ENCODE results near the gene NUF2.

NUF2 gene

DNA sequence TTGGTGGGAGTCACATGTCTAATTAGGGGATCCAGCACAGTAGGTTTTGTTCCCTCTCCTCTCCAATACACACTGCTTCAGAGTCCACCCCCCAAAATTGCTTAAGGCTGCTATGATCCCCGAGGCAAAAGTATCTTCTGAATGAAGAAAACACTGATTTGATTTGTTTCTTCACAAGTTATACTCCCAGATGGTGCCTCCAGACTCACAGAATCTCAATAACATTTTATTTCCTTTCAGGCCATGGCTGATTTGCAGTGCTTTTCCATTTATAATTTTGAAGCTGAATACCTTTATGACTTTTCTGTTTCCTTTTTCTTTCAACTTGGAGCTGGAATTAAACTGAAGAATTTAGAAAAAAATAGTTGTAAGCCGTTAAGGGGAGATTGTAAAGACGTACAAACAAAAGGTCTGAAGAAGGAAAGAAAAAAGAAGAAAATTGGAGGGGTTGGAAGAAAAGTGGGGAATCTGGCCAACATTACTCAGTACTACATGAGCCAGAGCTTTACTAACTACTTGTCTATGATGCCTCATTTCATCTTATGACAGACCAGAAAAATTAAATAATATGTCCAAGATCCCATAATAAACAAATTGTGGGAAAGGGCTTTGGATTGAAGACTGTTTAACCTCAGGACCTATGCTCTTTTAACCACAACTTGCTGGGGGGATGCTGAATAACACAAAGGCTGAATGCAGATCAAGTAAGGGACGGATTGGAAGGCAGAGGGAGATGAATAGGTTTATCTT is 75.9 kb downstream of the NUF2 start:
- no peak for DNase-seq (ENCODE audit: low spot score)
- in situ Hi-C loops (cut with MboI; ENCODE audit: low pct_unique_long_range_greater_than_20kb, low sequenced_read_pairs, unreplicated experiment), result no loop called here
- no peak for TF ChIP-seq CTCF (IDR thresholded peaks at IDR 0.05; ENCODE audit: extremely low read depth, insufficient read depth, missing control alignments)

- DNase-seq (ENCODE audit: low spot score), result no peak
- in situ Hi-C loops (cut with MboI; ENCODE audit: low pct_unique_long_range_greater_than_20kb, low sequenced_read_pairs, unreplicated experiment), result no loop called here
- TF ChIP-seq CTCF (IDR thresholded peaks at IDR 0.05; ENCODE audit: extremely low read depth, insufficient read depth, missing control alignments), result no peak
These were observed 77.2 kb downstream of the NUF2 start for GRCh38 chr1:163399001-163399400.

DNA sequence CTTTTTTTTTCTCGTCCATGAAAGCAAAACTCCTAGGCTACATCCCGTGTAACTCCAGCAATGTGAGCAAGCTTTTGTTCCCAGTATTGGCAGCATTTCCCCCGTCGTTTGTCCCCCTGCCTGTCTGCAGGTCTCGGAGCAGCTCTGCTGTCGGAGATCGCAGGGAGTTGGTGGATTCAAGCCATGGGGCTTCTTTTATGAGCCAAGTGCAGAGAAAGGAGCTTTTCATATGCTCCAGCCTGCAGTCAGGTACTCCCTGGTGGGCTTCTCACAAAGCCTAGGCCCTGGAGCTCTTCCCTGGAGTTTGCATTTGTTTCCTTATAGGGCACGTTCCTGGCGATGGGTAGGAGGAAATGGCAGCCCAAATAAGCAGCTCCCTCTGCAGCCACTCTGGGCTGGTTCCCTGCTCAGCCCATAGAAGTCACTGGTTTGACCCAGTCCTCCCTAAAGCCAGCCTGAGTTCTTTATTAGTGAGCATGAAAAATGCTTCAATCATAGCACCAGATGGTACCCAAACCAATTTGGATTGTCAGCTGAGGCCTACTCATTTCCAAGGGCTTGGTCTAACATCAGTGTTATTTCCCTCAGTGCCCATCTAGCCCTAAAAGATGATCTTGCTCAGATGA is 78.3 kb downstream of the NUF2 start:
- in situ Hi-C loops (cut with MboI; ENCODE audit: low pct_unique_long_range_greater_than_20kb, low sequenced_read_pairs, unreplicated experiment), result loop anchor here (25.0 kb wide), 1 partner anchor 1387 kb away; no protein-coding TSS in a partner anchor
- no peak for DNase-seq (ENCODE audit: low spot score)
- no peak for TF ChIP-seq CTCF (IDR thresholded peaks at IDR 0.05; ENCODE audit: extremely low read depth, insufficient read depth, missing control alignments)

DNA sequence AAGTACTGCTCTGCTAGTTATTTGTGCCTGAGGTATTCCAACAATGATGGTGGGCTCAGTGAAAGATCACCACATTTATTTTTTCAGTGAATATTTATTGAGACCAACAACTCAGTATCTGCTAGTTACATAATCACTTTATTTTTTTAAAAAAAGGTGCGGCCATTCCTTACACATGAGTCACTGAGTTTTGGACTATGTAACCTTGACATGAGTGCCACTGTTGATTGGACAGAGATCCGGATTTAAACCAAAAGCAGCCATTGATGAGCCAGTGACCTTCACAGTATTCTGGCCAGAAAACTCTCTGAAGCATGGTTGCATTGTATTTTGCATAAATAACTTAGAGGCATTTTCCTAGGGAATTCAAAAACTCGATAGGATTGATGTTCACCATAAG is 79.5 kb downstream of the NUF2 start:
- TF ChIP-seq CTCF (IDR thresholded peaks at IDR 0.05; ENCODE audit: extremely low read depth, insufficient read depth, missing control alignments), result no peak
- no peak for DNase-seq (ENCODE audit: low spot score)
- in situ Hi-C loops (cut with MboI; ENCODE audit: low pct_unique_long_range_greater_than_20kb, low sequenced_read_pairs, unreplicated experiment), result loop anchor here (25.0 kb wide), 1 partner anchor 1386 kb away; no protein-coding TSS in a partner anchor
